Keratinocyte (primary cell): ENCODE measurements around the gene FAM217B. TPM values are rescaled to one million over a fixed set of nuclear protein-coding genes. Genes with fewer than 3 reads are reported as not detected.

ENCODE experiments used
- DNase-seq: peaks from one replicate; pipeline ENCODE4 v3.0.0-alpha.2; 2011; ENCODE audit warnings: low read depth, missing footprints, low spot score
- FAIRE-seq: peaks from 2 replicates; lab custom pipeline; 2011; peaks lifted over from hg19 to GRCh38; lab: Jason Lieb, UNC
- H2AFZ ChIP-seq: 2 replicates; pipeline ENCODE4 v1.6.0; 2012; ENCODE audit warnings: low read length, control low read depth, inconsistent platforms; ENCODE audit not compliant: control insufficient read depth
- H3K27ac ChIP-seq: 2 replicates; pipeline ENCODE4 v1.5.1; 2011; ENCODE audit warnings: low read length; ENCODE audit not compliant: control insufficient read depth, insufficient read depth
- H3K27me3 ChIP-seq: 3 replicates; pipeline ENCODE4 v1.6.0; 2011; ENCODE audit warnings: low read length; ENCODE audit not compliant: control insufficient read depth, insufficient read depth; ENCODE audit errors: extremely low read depth
- H3K36me3 ChIP-seq, 2 experiments: 2 replicates in 1 of 2; 3 replicates in 1 of 2; pipeline ENCODE4 v1.5.1; 2011; ENCODE audit warnings: low read length in 2 of 2, mild to moderate bottlenecking in 1 of 2; ENCODE audit not compliant: control insufficient read depth in 2 of 2, insufficient read depth in 2 of 2; ENCODE audit errors: extremely low read depth in 1 of 2
- H3K4me1 ChIP-seq: 3 replicates; pipeline ENCODE4 v1.5.1; 2011; ENCODE audit warnings: low read length; ENCODE audit not compliant: control insufficient read depth, insufficient read depth; ENCODE audit errors: extremely low read depth
- H3K4me2 ChIP-seq: 3 replicates; pipeline ENCODE4 v1.6.0; 2011; ENCODE audit warnings: low read depth, low read length; ENCODE audit not compliant: control insufficient read depth, insufficient read depth; ENCODE audit errors: extremely low read depth
- H3K4me3 ChIP-seq, 3 experiments: fragments of 200-600 bp in 1 of 3; sonication (generic) in 1 of 3; 2 replicates in 2 of 3; 3 replicates in 1 of 3; pipeline ENCODE4 v1.5.1; 2011 to 2016; ENCODE audit warnings: low read length in 3 of 3, mild to moderate bottlenecking in 3 of 3, control low read depth in 2 of 3, inconsistent platforms in 1 of 3, low read depth in 1 of 3, mixed read lengths in 1 of 3, mixed run types in 1 of 3, moderate library complexity in 1 of 3; ENCODE audit not compliant: control insufficient read depth in 2 of 3, insufficient read depth in 2 of 3; ENCODE audit errors: extremely low read depth in 1 of 3
- H3K79me2 ChIP-seq: 2 replicates; pipeline ENCODE4 v1.6.0; 2012; ENCODE audit warnings: low read length; ENCODE audit not compliant: control insufficient read depth, insufficient read depth
- H3K9ac ChIP-seq: 3 replicates; pipeline ENCODE4 v1.6.0; 2011; ENCODE audit warnings: low read length; ENCODE audit not compliant: control insufficient read depth, insufficient read depth; ENCODE audit errors: extremely low read depth
- H3K9me1 ChIP-seq: 3 replicates; pipeline ENCODE4 v1.6.0; 2011; ENCODE audit warnings: low read length; ENCODE audit not compliant: control insufficient read depth, insufficient read depth; ENCODE audit errors: extremely low read depth
- H3K9me3 ChIP-seq: 2 replicates; pipeline ENCODE4 v1.5.1; 2012; ENCODE audit warnings: low read depth, low read length; ENCODE audit not compliant: control insufficient read depth
- H4K20me1 ChIP-seq: 3 replicates; pipeline ENCODE4 v1.6.0; 2011; ENCODE audit warnings: low read length; ENCODE audit not compliant: control insufficient read depth, insufficient read depth; ENCODE audit errors: extremely low read depth
- EZH2 ChIP-seq: IDR thresholded peaks from one replicate; pipeline ENCODE4 v1.6.1; 2012; ENCODE audit warnings: inconsistent platforms, mild to moderate bottlenecking, low read length, moderate library complexity
- dilution Hi-C: fragments of 300-500 bp; cut with MboI; formaldehyde crosslinking; loops from one replicate; pipeline ENCODE4 v1.7.0; 2020; ENCODE audit warnings: low sequenced_read_pairs; ENCODE audit not compliant: extremely low pct_ligation_motif_present
- polyA plus RNA-seq, 5 experiments: library from polyadenylated mRNA; depleted of rRNA in 3 of 5; stranded (reverse) in 3 of 5; stranded (forward) in 1 of 5; unstranded in 1 of 5; fragments of >200 nt; gene quantifications; 1 replicate in 1 of 5; 2 replicates in 3 of 5; 3 replicates in 1 of 5; pipeline versions ENCODE4 v1.2.1 to v1.2.3, GENCODE V29; 2011 to 2012; ENCODE audit warnings: missing spikeins in 2 of 5, low read depth in 1 of 5, low replicate concordance in 1 of 5
- TF ChIP-seq, protein P1 (sequence below), 3 experiments: IDR thresholded peaks in 1 of 3; conservative IDR thresholded peaks in 1 of 3; optimal IDR thresholded peaks in 1 of 3; 2 replicates in 2 of 3; 3 replicates in 1 of 3; pipeline versions ENCODE3 to v1.5.1; 2011; ENCODE audit warnings: low read length in 3 of 3, mild to moderate bottlenecking in 3 of 3, moderate library complexity in 2 of 3, control low read depth in 1 of 3, inconsistent platforms in 1 of 3; ENCODE audit not compliant: insufficient read depth in 2 of 3; ENCODE audit errors: extremely low read depth in 1 of 3

The FAM217B gene
- polyA plus RNA-seq, 1 donor (not counting 4 experiments of a cell fraction or from before 2014, with no cell fraction given): 10.1 TPM

DNA sequence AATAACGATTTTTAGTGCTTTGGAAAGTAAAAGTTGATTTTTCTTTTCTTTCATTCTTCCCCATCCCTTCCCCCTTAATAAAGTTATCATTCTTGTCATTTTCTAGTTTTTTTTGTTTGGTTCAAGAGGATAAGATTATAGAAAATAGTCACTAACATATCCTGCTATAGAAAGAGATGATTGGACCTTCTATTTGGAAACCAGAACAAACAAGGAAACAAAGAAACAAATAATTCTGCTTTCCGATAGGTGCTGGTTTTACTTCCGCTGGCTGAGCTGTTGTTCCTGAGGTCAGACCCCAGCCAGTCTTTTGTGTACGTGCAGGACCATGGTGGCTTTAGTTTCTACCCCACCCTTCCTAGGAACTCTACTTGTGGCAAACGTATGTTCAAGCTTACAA lies 17.9 kb downstream of the FAM217B start, which contains the start of gene CDH26:
Gene CDH26 (plus strand): TSS at position 301 of the 400 bp plus-strand sequence. CDS start 304 bp downstream, outside the sequence.
- no peaks in the 10 kb centered on the region for H3K36me3 ChIP-seq
- no peak within 1 kb of the TSS for H3K27ac ChIP-seq
- no peaks in the 10 kb centered on the region for H3K27me3 ChIP-seq
- DNase-seq: no peak
- peaks cover 20% of the 10 kb centered on the region for H3K4me1 ChIP-seq
- H3K4me2 ChIP-seq: no peak within 1 kb of the TSS
- no peaks in the 10 kb centered on the region for H4K20me1 ChIP-seq
- no peak within 1 kb of the TSS for H3K4me3 ChIP-seq
- dilution Hi-C loops: no loop called here
- no peaks in the 10 kb centered on the region for H3K9me1 ChIP-seq
- H2AFZ ChIP-seq: no peak within 1 kb of the TSS
- H3K9ac ChIP-seq: no peak within 1 kb of the TSS
- FAIRE-seq: no peak
- no peak for TF ChIP-seq EZH2
- TF ChIP-seq, protein P1, sequence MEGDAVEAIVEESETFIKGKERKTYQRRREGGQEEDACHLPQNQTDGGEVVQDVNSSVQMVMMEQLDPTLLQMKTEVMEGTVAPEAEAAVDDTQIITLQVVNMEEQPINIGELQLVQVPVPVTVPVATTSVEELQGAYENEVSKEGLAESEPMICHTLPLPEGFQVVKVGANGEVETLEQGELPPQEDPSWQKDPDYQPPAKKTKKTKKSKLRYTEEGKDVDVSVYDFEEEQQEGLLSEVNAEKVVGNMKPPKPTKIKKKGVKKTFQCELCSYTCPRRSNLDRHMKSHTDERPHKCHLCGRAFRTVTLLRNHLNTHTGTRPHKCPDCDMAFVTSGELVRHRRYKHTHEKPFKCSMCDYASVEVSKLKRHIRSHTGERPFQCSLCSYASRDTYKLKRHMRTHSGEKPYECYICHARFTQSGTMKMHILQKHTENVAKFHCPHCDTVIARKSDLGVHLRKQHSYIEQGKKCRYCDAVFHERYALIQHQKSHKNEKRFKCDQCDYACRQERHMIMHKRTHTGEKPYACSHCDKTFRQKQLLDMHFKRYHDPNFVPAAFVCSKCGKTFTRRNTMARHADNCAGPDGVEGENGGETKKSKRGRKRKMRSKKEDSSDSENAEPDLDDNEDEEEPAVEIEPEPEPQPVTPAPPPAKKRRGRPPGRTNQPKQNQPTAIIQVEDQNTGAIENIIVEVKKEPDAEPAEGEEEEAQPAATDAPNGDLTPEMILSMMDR (optimal IDR thresholded peaks at IDR 0.05 in 1 of 3, IDR thresholded peaks at IDR 0.05 in 1 of 3, conservative IDR thresholded peaks at IDR 0.05 in 1 of 3; ENCODE audit: extremely low read depth in 1 of 3, insufficient read depth in 2 of 3, low read length in 3 of 3): no peak
- H3K9me3 ChIP-seq: no peaks in the 10 kb centered on the region
- H3K79me2 ChIP-seq: no peaks in the 10 kb centered on the region

DNA sequence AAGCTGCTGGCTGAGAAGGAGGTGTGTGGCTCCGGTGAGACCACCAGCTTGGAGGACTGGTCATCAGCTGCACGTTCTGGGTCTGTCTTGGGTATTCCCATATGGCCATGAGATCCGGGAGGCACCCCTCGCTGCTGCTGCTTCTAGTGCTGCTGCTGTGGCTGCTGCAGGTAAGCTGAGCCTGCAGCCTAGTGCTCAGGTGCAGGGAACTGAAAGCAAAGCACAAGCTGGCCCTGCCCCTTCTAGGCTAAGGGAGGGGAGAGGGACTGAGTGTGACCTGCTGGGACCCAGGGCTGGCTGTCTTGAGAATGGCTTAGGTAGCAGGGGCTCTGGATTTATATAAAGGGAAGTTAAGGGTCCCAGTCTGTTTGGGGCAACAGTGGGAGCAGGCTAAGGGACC lies 18.4 kb downstream of the FAM217B start:
- Histone ChIP-seq H3K27ac (no peak overlapping the region), H3K36me3 (no peaks in the 10 kb centered on the region), H3K4me3 (no peak overlapping the region), H3K4me1 (peaks cover 20% of the 10 kb centered on the region), H3K4me2 (no peak overlapping the region), H3K9ac (no peak overlapping the region), H4K20me1 (no peaks in the 10 kb centered on the region), H3K9me3 (no peaks in the 10 kb centered on the region), H3K79me2 (no peaks in the 10 kb centered on the region), H3K9me1 (no peaks in the 10 kb centered on the region), H3K27me3 (no peaks in the 10 kb centered on the region), H2AFZ (no peak overlapping the region)
- FAIRE-seq (no peak), DNase-seq (no peak)
- TF ChIP-seq, protein P1 (optimal IDR thresholded peaks at IDR 0.05 in 1 of 3, IDR thresholded peaks at IDR 0.05 in 1 of 3, conservative IDR thresholded peaks at IDR 0.05 in 1 of 3; ENCODE audit: extremely low read depth in 1 of 3, insufficient read depth in 2 of 3, low read length in 3 of 3): no peak
- TF ChIP-seq EZH2: no peak
- dilution Hi-C loops: no loop called here
